ENCODE results near the gene LIMD2.

- TF ChIP-seq, protein P1, sequence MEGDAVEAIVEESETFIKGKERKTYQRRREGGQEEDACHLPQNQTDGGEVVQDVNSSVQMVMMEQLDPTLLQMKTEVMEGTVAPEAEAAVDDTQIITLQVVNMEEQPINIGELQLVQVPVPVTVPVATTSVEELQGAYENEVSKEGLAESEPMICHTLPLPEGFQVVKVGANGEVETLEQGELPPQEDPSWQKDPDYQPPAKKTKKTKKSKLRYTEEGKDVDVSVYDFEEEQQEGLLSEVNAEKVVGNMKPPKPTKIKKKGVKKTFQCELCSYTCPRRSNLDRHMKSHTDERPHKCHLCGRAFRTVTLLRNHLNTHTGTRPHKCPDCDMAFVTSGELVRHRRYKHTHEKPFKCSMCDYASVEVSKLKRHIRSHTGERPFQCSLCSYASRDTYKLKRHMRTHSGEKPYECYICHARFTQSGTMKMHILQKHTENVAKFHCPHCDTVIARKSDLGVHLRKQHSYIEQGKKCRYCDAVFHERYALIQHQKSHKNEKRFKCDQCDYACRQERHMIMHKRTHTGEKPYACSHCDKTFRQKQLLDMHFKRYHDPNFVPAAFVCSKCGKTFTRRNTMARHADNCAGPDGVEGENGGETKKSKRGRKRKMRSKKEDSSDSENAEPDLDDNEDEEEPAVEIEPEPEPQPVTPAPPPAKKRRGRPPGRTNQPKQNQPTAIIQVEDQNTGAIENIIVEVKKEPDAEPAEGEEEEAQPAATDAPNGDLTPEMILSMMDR (tag by site-specific recombination; IDR thresholded peaks at IDR 0.05): no peak
- TF ChIP-seq PATZ1 (tag by site-specific recombination; IDR thresholded peaks at IDR 0.05) (no peak), ZNF140 (tag by site-specific recombination; IDR thresholded peaks at IDR 0.05) (no peak), ZFHX2 (tag by site-specific recombination; conservative IDR thresholded peaks at IDR 0.05) (no peak), ZNF248 (tag by site-specific recombination; IDR thresholded peaks at IDR 0.05) (no peak), ZSCAN23 (tag by site-specific recombination; IDR thresholded peaks at IDR 0.05) (no peak), ZNF362 (tag by site-specific recombination; IDR thresholded peaks at IDR 0.05) (no peak), ZSCAN30 (tag by site-specific recombination; IDR thresholded peaks at IDR 0.05) (no peak), ZNF514 (tag by site-specific recombination; IDR thresholded peaks at IDR 0.05) (no peak), ZNF776 (tag by site-specific recombination; IDR thresholded peaks at IDR 0.05; ENCODE audit: borderline replicate concordance) (no peak), KLF8 (tag by site-specific recombination; IDR thresholded peaks at IDR 0.05) (no peak)
Measured at GRCh38 chr17:63653050-63653449, 46.9 kb downstream of the LIMD2 start.
